Right hindlimb (tissue), 1 donor: ENCODE results near the gene DUSP10.

Experiments
- DNase-seq: peaks from one replicate; pipeline ENCODE4 v3.0.0-alpha.2; 2018

The DUSP10 gene

DNA sequence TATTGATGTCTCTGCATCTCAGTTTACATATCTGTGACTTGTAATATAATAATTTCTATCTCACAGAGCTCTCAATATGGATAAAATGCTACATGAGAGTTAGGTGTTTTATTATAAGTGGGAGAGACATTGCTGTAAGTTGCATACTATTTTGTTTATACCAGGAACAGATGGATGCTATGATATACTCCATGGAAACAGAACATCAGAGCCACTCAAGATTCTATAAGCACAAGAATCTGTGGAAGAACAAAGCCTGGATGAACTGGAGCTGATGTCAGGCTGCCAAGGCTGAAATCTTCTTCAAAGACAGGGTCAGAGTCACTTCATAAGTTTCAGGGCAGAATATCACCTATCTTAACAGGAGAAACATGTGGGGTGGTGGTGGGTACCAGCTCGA is 30.2 kb downstream of the DUSP10 start:
- DNase-seq: no peak

DNA sequence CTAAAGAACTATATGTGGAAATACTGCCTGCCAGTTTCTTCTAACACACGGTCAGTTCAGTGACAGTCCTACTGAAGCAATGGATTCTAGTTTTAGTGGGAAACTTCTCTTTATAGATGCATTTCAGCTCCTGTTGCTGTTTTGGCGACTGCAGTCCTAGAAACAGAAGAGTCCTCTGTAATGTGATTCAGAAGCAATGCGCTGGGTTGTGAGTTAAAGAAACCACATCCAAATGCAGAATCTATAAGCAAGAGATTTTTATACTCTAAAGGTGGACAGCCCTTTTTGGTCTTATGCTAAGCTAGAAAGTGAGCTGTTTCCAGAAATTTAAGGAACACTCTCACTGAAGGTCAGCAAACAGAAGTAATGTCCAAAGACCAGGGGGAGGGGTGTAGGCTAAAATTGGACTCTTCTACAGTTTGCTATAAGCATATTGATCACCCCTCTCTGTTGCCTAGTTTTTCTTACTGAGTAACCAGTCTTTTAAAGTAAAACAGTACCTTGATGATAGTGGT is 30.8 kb downstream of the DUSP10 start:
- no peak for DNase-seq

DNA sequence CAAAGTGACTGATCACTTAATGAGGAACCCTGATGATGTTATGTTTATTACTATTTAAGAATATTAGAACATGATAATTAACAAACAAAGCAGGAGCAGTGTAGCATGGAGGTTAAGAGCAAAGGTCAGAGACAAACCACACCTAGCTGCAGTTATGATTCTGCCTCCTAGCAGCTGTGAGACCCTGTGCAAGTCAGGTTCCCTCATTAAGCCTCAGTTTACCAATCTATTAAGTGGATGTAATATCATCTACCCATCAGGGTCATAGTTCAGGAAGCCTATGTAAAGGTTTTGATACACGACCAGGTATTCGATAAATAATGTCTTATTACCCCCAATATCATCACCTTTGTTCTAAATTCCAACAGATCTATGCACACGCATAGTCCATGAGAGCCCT is 32.0 kb downstream of the DUSP10 start:
- DNase-seq: no peak

DNA sequence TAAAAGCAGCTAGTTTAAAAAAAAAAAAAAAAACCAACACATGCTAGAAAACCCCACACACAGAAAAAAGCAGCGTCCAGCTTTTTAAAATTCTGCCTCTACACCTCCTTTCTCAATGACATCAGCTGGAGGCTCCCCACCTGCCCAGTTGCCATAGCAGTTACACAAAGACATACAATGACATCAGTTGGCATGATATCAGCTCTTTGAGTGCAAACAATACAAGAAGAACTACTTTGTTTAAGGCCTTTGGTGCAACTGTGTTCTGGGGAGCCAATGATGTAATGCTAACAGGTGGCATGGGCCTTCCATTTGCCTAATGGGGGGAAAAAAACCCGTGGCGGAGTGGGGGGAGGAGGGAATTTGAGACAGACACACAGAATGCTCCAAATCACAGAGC is 32.9 kb downstream of the DUSP10 start:
- DNase-seq: peak; percentile 82

DNA sequence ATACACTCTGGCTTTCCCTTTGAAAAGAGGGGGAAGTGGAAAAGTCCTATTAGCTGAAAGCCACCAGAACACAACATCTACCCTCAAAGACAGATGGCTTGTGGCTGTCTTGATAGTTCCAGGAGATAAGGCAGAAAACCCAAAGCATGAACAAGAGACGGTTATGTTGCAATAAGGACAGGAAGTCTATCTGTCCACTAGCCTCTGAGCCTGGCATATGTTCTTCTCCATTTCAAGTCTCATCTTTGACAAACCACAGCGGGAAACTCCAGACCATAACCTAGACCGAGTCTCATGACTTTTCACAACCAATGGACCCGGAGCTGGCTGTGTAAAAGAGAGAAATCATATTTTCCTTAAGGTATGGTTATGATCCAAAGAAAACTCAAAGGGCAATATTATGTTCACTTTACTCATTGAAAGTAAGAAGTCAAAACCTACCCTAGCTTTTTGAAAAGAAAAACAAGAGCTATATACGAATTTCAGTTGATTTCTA is 33.8 kb downstream of the DUSP10 start:
- DNase-seq: no peak

DNA sequence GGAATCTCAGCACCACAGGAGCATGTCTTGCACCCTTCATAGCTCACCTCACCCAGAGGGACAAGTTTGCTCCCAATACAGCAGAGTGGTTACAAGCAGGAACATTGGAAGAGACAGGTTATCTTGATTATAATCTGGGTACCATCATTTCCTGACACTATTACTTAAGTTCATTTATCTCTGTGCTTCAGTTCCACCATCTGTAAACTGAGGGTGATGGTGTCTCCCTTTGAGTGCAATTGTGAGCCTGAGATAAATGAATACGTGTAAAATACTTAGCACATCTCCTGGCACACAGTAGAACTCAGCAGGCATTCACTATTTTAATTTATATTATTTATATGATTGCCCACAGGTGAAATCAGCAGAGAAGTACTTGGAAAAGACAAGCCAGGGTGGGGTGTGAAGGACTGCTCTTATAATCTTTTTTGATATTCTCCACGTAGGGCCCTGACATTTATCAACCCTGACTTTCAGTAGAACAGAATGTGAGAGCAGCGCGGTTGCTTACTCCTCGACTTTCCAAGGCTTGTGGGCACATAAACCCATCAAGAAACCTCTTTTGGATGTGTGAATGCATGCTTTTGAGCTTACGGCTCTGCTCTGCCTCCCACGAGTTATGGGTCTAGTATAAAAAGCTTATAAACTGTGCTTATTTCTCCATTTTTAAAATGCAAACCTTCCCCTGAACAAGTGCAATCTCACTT is 34.9 kb downstream of the DUSP10 start:
- DNase-seq: no peak

DNA sequence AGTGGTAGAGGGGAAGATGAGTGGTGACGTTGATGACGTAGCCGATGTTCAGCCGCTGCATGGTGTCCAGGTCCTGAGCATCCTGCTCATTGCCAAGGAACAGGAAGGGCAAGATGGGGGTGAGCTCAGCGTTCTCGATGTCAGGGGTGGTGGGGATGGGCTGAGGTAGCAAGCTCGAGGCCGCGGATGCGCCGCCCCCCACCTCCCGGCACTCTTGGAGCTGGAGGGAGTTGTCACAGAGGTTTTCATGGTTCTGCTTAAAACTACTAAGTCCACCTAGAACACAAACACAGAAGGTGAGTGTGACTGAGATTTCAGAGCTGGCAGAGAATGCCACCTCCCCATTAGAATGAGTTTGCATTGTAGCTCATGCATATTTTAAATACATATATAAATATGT is 35.7 kb downstream of the DUSP10 start:
- DNase-seq: no peak

GRCh38 chr1:221704306-221704705 is 37.6 kb downstream of the DUSP10 start:
- no peak for DNase-seq

GRCh38 chr1:221701570-221702186 is 40.2 kb downstream of the DUSP10 start:
- DNase-seq: no peak

- no peak for DNase-seq
Observed at GRCh38 chr1:221700948-221701347, 40.9 kb downstream of the DUSP10 start.

- DNase-seq: no peak
Observed at GRCh38 chr1:221700536-221700935, 41.4 kb downstream of the DUSP10 start.

- DNase-seq: no peak
Observed at GRCh38 chr1:221699978-221700519, 41.8 kb downstream of the DUSP10 start.

DNA sequence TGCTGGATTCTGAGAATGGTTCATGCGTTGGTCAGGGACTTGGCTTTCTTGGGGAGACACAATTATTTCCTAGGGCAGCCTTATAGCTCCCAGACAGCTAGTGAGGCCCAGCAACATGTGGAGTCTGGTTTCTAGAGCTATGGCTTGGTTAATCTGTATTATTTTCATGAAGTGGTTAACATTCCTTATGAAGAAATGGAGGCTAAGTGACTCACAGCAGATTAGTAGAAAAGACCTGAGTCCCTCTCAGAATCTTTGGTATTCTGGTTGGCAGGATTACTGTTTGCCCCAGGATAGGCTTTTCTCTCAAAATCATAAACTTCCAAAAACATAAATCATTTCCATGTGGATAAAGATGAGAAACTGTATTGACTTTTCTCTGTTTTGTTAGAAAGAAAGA is 42.3 kb downstream of the DUSP10 start:
- DNase-seq: no peak

DNA sequence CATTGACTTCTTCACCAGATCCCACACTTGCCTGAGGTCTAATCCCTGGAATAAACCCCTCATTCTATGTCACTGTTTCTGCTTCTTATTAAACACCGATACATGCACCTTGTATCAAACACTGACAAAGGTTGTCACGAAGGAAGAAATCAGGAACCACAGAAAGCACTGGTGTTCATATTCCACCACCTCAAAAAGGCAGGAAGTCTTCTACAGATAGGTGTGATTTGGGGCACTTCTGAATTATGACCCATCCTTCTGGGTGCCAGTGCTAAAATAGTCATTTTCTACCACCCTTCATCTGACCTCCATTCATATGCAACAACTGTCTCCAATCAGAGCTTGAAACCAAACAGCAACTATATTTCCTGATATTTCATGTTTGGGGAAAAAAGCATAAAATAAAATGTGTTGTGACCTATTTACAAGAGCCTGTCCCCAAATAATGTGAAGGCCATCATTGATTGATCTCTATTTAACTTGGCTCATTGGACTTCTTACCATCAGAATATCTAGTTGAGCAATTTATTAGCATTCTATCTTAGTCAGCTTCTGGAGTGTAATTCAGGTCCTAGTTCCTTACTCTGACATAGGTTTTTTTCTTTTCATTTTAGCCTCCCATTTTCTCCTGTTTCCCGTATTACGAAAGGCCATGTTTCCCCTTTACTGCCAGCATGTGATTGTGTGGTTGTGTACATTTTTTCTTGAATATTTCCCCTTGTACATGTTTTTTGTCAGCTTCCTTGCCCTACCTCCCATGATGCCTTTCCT is 43.1 kb downstream of the DUSP10 start:
- no peak for DNase-seq

DNA sequence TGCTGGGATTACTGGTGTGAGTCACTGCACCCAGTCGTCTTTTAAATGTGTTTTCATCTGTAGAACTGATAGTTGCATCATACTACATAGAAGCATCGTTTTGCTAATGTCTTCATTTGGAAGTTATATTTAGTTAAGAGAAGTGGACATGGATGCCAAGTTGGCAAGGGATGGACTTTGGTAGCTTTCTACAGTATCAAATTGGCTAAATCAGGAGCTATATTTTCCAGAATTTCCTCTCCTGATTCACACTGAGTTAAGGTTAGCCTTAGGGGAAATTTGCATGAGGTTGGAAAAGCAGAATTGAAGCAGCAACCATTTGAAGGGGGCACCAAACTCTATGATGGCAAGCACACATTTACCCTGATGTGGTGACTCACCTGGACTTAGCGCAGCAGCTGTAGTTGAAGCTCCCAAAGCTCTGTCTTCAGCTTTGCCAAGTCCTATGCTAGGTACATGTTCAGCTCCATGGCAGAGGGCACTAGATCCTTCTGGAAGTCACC is 43.9 kb downstream of the DUSP10 start:
- no peak for DNase-seq

GRCh38 chr1:221696718-221697461 is 45.0 kb downstream of the DUSP10 start:
- DNase-seq: no peak

DNA sequence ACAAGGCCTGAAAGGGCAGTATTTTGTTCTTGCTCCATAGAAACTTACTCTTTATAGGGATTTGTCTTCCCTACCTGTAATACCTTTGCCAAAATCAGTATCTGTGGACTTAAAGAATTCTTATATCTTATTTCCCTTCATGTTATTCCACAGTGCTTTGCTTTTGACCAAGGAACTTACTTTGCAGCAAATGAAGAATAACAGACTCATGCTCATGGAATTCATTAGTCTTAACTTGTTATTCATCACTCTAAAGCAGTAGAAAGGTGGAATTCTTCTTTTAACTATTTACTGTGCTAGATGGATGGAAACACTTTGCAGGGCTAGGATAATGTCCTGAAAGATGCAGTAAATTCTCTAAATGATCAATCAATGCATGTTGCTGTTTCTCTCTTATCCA is 45.9 kb downstream of the DUSP10 start:
- DNase-seq: no peak

GRCh38 chr1:221695301-221695700 is 46.6 kb downstream of the DUSP10 start:
- DNase-seq: no peak

GRCh38 chr1:221694109-221694508 is 47.8 kb downstream of the DUSP10 start:
- no peak for DNase-seq

- DNase-seq: no peak
Observed at GRCh38 chr1:221693087-221693486, 48.8 kb downstream of the DUSP10 start.

DNA sequence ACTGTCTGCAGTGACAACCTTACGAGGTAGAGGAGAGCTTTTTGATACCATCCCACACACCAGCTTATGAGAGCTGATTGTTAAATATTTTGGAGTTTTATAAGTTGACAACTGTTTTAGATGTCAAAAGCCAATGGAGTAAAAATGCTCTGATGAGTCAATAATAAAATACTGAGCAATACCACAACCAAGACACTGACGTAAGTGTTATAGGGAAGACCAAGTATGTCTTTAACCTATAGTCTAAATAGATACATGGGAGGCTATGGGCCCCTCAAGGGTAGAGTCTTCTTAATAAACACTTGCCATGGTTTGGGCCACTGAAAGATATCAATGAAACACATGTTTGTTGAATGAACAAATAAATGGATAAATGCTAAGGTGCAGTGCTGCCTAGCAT is 49.2 kb downstream of the DUSP10 start:
- no peak for DNase-seq

- no peak for DNase-seq
Observed at GRCh38 chr1:221691261-221691660, 50.6 kb downstream of the DUSP10 start.
